ENCODE results near the gene RECQL5. TPM values are rescaled to one million over a fixed set of nuclear protein-coding genes. Genes with fewer than 3 reads are reported as not detected.
A peak's percentile ranks its signal among the peaks of the same experiment; 100 is the strongest.

The RECQL5 gene
- polyA plus RNA-seq = 51.9 TPM
- long read RNA-seq, donor 1 = 0 reads
- long read RNA-seq, donor 2, partial matches to known transcripts = 110 of 195 reads
- long read RNA-seq, donor 2, other reads (novel, unspliced or antisense) = 85 of 195 reads
- long read RNA-seq, donor 3 = 0 reads
- long read RNA-seq, donor 4 = 0 reads
- long read RNA-seq, donor 5 = 0 reads
- long read RNA-seq, donor 6, partial matches to known transcripts = 58 of 60 reads
- long read RNA-seq, donor 6, other reads (novel, unspliced or antisense) = 0 of 60 reads
- long read RNA-seq, donor 7, partial matches to known transcripts = 0 of 1 reads
- long read RNA-seq, donor 7, other reads (novel, unspliced or antisense) = 0 of 1 reads
- long read RNA-seq, donor 8, partial matches to known transcripts = 19 of 23 reads
- long read RNA-seq, donor 8, other reads (novel, unspliced or antisense) = 0 of 23 reads
- long read RNA-seq, donor 9, partial matches to known transcripts = 0 of 1 reads
- long read RNA-seq, donor 9, other reads (novel, unspliced or antisense) = 0 of 1 reads
- long read RNA-seq, donor 10, partial matches to known transcripts = 538 of 539 reads
- long read RNA-seq, donor 10, other reads (novel, unspliced or antisense) = 0 of 539 reads
- long read RNA-seq, donor 11, partial matches to known transcripts = 22 of 48 reads
- long read RNA-seq, donor 11, other reads (novel, unspliced or antisense) = 23 of 48 reads

DNA sequence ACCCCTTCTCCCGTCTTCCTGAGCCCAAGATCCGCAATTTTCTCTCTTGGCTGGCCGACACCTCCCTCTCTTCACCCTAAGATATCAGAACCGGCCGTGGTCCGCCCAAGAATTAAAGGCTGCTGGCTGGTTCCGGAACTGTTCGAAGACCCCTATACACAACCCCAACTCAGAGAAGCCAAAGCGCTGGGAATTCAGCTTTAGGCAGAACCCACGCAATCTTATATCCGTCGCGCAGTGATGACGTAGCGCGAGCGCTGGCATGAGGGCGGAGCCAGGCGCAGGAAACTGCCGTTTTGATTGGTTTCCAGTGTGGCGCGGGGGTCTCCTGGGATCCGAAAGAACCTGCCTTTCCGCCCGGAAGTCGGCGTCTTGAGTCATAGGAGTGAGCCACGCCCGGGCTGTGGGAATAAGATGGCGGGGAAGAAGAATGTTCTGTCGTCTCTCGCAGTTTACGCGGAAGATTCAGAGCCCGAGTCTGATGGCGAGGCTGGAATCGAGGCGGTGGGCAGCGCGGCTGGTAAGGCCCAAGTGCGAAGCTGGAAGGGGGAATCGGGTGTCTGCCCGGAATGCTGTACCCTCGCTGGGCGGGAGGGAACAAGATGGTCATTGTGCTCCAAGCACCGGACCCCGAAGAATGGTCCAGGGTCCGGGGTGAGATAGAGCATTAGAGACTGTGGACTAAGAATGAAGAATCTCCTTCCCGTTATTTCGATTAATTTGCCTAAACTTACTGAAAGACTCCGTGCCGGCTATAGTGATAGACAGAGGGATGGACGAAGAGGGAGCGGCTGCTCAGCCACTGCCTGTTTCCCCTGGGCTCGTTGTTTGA, at the start of gene RECQL5, which contains the start of gene SAP30BP:
Gene RECQL5, minus strand, starts transcription at position 196 of the 832 bp plus-strand sequence. CDS start 597 bp downstream, outside the sequence.
Gene SAP30BP, plus strand, starts transcription at position 380 of the 832 bp plus-strand sequence. Its CDS starts 35 bp downstream, at position 415.
- Histone ChIP-seq H3K27me3 (ENCODE audit: control insufficient read depth, insufficient read depth, low read length) (no peaks in the 10 kb centered on the region), H3K4me3 (ENCODE audit: low read length) (peak within 1 kb of the TSS; percentile 93), H3K4me1 (ENCODE audit: control insufficient read depth, insufficient read depth, low read length) (peaks cover 17% of the 10 kb centered on the region), H3K27ac (ENCODE audit: low read length) (peak within 1 kb of the TSS; percentile 71), H3K9me3 (ENCODE audit: control insufficient read depth, low read depth, low read length) (no peaks in the 10 kb centered on the region), H3K36me3 (ENCODE audit: control insufficient read depth, insufficient read depth, low read length) (peaks cover 37% of the 10 kb centered on the region)
- DNase-seq = peak; percentile 97 to 98
- WGBS (ENCODE audit: insufficient coverage, low lambda C conversion rate) = 0% methylated on average over 3 of the region's 55 CpGs

DNA sequence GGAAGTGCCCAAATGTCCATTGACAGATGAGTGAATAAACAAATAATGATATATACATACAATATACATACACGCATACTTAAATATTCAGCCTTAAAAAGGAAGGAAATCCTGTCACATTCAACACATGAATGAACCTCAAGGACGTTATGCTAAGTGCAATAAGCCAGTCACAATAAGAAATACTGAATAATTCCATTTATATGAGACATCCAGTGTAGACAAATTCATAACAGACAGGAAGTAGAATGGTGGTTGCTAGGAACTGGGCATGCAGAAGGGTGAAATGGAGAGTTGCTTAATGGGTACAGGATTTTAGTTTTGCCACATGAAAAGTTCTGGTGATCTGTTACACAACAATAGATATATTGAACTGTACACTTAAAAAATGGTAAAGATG, 45.5 kb upstream of the RECQL5 start:
- H3K9me3 ChIP-seq (ENCODE audit: control insufficient read depth, low read depth, low read length) = no peaks in the 10 kb centered on the region
- H3K36me3 ChIP-seq (ENCODE audit: control insufficient read depth, insufficient read depth, low read length) = peaks cover 13% of the 10 kb centered on the region
- no peak overlapping the region for H3K27ac ChIP-seq (ENCODE audit: low read length)
- no peaks in the 10 kb centered on the region for H3K4me1 ChIP-seq (ENCODE audit: control insufficient read depth, insufficient read depth, low read length)
- H3K4me3 ChIP-seq (ENCODE audit: low read length) = no peak overlapping the region
- no peaks in the 10 kb centered on the region for H3K27me3 ChIP-seq (ENCODE audit: control insufficient read depth, insufficient read depth, low read length)
- WGBS (ENCODE audit: insufficient coverage, low lambda C conversion rate) = no CpG with 5 or more reads among the region's 2 CpGs
- no peak for DNase-seq

DNA sequence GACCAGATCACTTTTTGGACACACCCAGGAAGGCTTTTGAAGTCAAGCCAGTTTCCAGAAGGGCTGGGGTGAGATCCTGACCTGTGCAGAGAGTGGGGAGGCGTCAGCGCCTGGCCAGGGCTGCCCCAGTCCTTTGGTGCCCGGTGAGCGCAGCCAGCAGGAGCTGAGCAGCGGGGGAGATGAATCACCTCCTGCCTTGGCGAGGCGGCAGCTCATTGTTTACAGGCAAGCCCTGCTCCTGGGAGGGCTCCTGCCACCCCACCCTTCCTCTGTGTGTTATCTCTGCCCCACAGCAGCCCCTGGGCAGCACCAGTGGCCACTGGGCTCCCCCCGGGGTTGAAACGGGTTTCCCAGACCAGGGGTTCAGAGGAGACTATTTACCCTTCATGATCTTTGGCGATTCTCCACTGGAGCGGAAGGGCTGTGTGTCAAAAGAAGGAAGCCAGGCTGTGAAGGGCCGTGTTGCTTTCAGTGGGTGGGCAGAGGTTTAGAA, 40.2 kb upstream of the RECQL5 start:
- Histone ChIP-seq H3K27ac (ENCODE audit: low read length) (no peak overlapping the region), H3K4me1 (ENCODE audit: control insufficient read depth, insufficient read depth, low read length) (no peaks in the 10 kb centered on the region), H3K27me3 (ENCODE audit: control insufficient read depth, insufficient read depth, low read length) (no peaks in the 10 kb centered on the region), H3K9me3 (ENCODE audit: control insufficient read depth, low read depth, low read length) (no peaks in the 10 kb centered on the region), H3K4me3 (ENCODE audit: low read length) (no peak overlapping the region), H3K36me3 (ENCODE audit: control insufficient read depth, insufficient read depth, low read length) (peaks cover 67% of the 10 kb centered on the region)
- no CpG with 5 or more reads among the region's 12 CpGs for WGBS (ENCODE audit: insufficient coverage, low lambda C conversion rate)
- DNase-seq = no peak

DNA sequence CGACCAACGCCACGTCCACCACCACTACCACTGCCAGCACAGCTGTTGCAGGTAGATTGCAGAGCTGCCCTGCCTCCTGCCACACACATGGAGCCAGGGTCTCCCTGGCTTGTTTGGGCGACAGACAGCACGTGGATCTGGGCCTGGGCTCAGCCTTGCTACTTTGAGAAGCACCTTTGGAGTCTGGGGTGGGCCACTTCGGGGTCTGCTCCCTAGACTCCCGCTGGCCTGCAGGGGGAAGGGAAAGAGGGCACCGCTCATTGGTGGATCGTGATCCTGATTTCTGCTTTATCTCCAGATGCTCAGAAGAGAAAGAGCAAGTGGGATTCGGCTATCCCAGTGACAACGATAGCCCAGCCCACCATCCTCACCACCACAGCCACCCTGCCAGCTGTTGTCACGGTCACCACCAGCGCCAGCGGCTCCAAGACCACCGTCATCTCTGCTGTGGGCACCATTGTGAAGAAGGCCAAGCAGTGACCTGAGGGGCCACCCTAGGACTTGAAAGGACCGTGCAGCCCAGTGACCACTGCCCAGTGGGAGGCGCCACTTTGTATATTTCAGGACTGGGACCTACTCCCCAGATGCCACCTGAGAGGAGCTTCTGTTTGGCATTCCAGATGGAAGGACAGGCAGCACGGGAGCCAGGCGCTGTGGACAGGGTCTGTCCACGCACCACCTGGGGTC, 39.2 kb upstream of the RECQL5 start:
- no peaks in the 10 kb centered on the region for H3K9me3 ChIP-seq (ENCODE audit: control insufficient read depth, low read depth, low read length)
- no peaks in the 10 kb centered on the region for H3K27me3 ChIP-seq (ENCODE audit: control insufficient read depth, insufficient read depth, low read length)
- no peak overlapping the region for H3K27ac ChIP-seq (ENCODE audit: low read length)
- no CpG with 5 or more reads among the region's 20 CpGs for WGBS (ENCODE audit: insufficient coverage, low lambda C conversion rate)
- peaks cover 2% of the 10 kb centered on the region for H3K4me1 ChIP-seq (ENCODE audit: control insufficient read depth, insufficient read depth, low read length)
- H3K4me3 ChIP-seq (ENCODE audit: low read length) = no peak overlapping the region
- DNase-seq = no peak
- peaks cover 75% of the 10 kb centered on the region for H3K36me3 ChIP-seq (ENCODE audit: control insufficient read depth, insufficient read depth, low read length)

DNA sequence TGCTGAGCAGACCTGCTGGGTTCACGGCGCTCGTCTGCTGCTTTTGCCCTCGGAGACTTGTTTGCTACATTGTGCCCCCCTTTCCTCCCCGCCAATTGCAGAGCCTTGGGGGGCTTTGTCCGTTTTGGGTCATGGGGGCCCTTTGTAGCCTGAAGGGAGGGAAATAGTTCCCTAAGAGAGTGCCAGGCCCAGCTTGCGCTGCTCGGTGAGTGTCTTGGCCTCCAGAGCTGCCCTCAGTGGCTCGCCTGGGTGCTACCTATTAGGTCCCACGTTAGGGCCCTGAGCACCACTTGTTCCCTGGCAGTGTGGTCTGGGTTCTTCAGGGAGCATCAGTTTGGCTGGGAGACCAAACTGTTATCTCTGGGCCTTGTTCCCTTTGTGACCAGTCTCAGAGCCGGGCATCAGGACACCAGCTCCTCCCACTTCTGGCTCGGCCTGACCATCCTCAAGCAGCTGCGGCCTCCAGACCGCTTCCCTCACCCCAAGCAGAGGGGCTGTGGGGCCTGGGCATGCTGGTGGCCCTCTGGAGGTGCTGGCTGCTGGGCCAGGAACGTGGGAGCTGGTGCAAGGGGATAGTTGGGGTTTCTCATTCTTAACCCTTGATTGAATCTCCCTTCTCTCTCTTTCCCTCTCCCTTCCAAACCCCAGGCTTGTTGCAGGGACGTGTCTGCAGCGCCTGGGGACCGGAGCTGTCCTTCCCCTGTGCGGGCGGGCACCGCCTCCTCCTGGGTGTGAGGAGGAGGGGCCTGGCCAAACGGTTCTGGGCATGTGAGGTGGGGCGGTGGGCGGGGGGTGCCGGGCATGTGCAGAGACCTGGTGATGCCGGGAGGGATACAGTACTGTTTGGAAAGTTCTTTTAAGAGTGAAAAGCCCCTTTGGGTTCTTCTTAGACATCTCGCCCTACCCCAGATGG, 38.3 kb upstream of the RECQL5 start:
- no peak for DNase-seq
- Histone ChIP-seq H3K4me3 (ENCODE audit: low read length) (no peak overlapping the region), H3K36me3 (ENCODE audit: control insufficient read depth, insufficient read depth, low read length) (peaks cover 84% of the 10 kb centered on the region), H3K4me1 (ENCODE audit: control insufficient read depth, insufficient read depth, low read length) (peaks cover 12% of the 10 kb centered on the region), H3K9me3 (ENCODE audit: control insufficient read depth, low read depth, low read length) (no peaks in the 10 kb centered on the region), H3K27ac (ENCODE audit: low read length) (no peak overlapping the region), H3K27me3 (ENCODE audit: control insufficient read depth, insufficient read depth, low read length) (no peaks in the 10 kb centered on the region)
- WGBS (ENCODE audit: insufficient coverage, low lambda C conversion rate) = no CpG with 5 or more reads among the region's 27 CpGs

DNA sequence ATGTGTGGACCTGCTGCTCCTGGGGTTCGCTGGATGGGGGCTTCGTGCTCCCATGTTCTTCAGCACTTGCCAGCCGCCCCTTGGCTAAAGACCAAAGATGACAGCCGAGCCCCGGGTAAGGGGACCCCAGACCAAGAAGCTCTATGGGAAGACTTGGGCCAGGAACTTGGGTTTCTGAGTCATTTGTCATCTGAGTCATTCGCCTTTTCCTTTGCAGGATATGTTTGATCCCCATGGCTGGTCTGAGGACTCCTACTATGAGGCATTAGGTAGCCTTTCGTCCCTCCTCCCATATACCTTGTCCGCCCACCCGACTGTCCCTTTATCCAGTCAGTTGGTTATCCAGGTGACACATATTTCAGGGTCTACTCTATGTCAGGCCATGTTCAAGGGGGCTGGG, 36.6 kb upstream of the RECQL5 start:
- WGBS (ENCODE audit: insufficient coverage, low lambda C conversion rate) = no CpG with 5 or more reads among the region's 9 CpGs
- H3K36me3 ChIP-seq (ENCODE audit: control insufficient read depth, insufficient read depth, low read length) = peaks cover 91% of the 10 kb centered on the region
- peaks cover 3% of the 10 kb centered on the region for H3K9me3 ChIP-seq (ENCODE audit: control insufficient read depth, low read depth, low read length)
- no peaks in the 10 kb centered on the region for H3K27me3 ChIP-seq (ENCODE audit: control insufficient read depth, insufficient read depth, low read length)
- H3K4me1 ChIP-seq (ENCODE audit: control insufficient read depth, insufficient read depth, low read length) = peaks cover 28% of the 10 kb centered on the region
- no peak overlapping the region for H3K4me3 ChIP-seq (ENCODE audit: low read length)
- DNase-seq = no peak
- no peak overlapping the region for H3K27ac ChIP-seq (ENCODE audit: low read length)

DNA sequence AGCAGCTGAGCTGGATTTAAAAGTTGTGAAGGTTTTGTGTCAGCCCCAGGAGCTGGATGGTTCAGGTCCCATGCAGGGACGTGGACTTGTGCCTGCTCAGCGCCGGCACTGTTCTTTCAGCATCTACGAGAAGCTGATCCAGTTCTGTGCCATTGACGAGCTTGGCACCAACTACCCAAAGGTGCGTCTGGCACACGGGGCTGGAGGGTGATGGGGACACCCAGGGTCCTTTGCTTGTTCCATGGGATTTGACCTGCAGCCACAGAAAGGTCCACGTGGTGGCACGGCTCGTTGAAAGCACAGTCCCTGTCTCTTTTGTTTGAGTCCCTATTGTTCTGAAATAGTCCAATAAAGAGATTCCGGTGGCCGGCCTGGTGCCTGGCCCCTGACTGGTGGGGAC, 36.2 kb upstream of the RECQL5 start:
- no peaks in the 10 kb centered on the region for H3K27me3 ChIP-seq (ENCODE audit: control insufficient read depth, insufficient read depth, low read length)
- no peak overlapping the region for H3K4me3 ChIP-seq (ENCODE audit: low read length)
- no peak overlapping the region for H3K27ac ChIP-seq (ENCODE audit: low read length)
- H3K4me1 ChIP-seq (ENCODE audit: control insufficient read depth, insufficient read depth, low read length) = peaks cover 32% of the 10 kb centered on the region
- WGBS (ENCODE audit: insufficient coverage, low lambda C conversion rate) = no CpG with 5 or more reads among the region's 12 CpGs
- H3K9me3 ChIP-seq (ENCODE audit: control insufficient read depth, low read depth, low read length) = peaks cover 4% of the 10 kb centered on the region
- H3K36me3 ChIP-seq (ENCODE audit: control insufficient read depth, insufficient read depth, low read length) = peaks cover 89% of the 10 kb centered on the region
- no peak for DNase-seq

DNA sequence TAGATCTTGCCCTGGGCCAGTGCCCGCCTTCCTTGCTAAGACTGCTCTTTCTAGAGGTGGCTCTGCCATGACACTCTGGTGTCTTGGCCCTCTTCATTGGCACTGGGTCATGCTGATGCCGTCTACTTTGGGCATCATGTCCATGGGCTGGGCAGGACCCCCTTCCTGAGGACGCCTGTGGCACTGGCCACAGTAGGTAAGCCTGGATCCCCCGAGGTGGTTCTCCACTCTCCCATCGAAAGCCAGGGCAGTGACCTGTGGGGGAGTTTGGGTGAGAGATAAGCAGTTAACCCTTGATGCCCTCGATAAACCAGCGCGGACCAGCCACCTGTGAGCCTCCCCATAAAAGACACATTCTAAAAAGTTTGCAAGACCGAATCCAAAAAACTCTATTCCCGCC, 34.3 kb upstream of the RECQL5 start:
- peaks cover 7% of the 10 kb centered on the region for H3K9me3 ChIP-seq (ENCODE audit: control insufficient read depth, low read depth, low read length)
- peak overlapping the region; percentile 99 for H3K27ac ChIP-seq (ENCODE audit: low read length)
- H3K27me3 ChIP-seq (ENCODE audit: control insufficient read depth, insufficient read depth, low read length) = no peaks in the 10 kb centered on the region
- peaks cover 71% of the 10 kb centered on the region for H3K36me3 ChIP-seq (ENCODE audit: control insufficient read depth, insufficient read depth, low read length)
- DNase-seq = no peak
- WGBS (ENCODE audit: insufficient coverage, low lambda C conversion rate) = no CpG with 5 or more reads among the region's 10 CpGs
- H3K4me3 ChIP-seq (ENCODE audit: low read length) = no peak overlapping the region
- H3K4me1 ChIP-seq (ENCODE audit: control insufficient read depth, insufficient read depth, low read length) = peaks cover 48% of the 10 kb centered on the region

DNA sequence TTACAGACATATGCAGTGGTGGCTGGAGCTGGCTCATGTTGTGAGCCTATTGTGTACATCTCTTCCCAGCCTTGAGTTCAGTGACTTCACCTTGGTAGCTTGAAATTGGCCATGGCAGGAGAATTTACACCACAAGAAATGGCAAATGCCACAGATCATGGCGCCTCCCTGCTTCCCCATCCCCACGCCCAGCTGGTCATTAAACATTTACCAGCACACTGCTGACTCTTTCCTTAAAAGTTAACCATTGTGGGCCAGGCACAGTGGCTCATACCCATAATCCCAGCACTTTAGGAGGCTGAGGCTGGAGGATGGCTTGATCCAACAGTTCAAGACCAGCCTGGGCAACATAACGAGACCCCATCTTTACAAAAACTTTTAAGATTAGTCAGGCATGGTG, 31.7 kb upstream of the RECQL5 start:
- Histone ChIP-seq H3K4me1 (ENCODE audit: control insufficient read depth, insufficient read depth, low read length) (peaks cover 54% of the 10 kb centered on the region), H3K27me3 (ENCODE audit: control insufficient read depth, insufficient read depth, low read length) (no peaks in the 10 kb centered on the region), H3K4me3 (ENCODE audit: low read length) (no peak overlapping the region), H3K9me3 (ENCODE audit: control insufficient read depth, low read depth, low read length) (peaks cover 7% of the 10 kb centered on the region), H3K36me3 (ENCODE audit: control insufficient read depth, insufficient read depth, low read length) (peaks cover 66% of the 10 kb centered on the region), H3K27ac (ENCODE audit: low read length) (peak overlapping the region; percentile 99)
- WGBS (ENCODE audit: insufficient coverage, low lambda C conversion rate) = no CpG with 5 or more reads among the region's 3 CpGs
- peak in 1 of 2 donors; percentile 30 for DNase-seq
